ENCODE data around the gene KAT6B.
"Not testable (repeated sequence)": the region's sequence is repeated elsewhere in the genome, so short reads cannot be mapped to it uniquely, and the experiment has no call there.

Gene KAT6B

GRCh38 chr10:74826142-74827044 is at the start of gene KAT6B:
Gene KAT6B (plus strand): TSS chr10:74826600. CDS start chr10:74842858, 16,258 bp downstream.
- DNase-seq = peak; percentile 100

DNA sequence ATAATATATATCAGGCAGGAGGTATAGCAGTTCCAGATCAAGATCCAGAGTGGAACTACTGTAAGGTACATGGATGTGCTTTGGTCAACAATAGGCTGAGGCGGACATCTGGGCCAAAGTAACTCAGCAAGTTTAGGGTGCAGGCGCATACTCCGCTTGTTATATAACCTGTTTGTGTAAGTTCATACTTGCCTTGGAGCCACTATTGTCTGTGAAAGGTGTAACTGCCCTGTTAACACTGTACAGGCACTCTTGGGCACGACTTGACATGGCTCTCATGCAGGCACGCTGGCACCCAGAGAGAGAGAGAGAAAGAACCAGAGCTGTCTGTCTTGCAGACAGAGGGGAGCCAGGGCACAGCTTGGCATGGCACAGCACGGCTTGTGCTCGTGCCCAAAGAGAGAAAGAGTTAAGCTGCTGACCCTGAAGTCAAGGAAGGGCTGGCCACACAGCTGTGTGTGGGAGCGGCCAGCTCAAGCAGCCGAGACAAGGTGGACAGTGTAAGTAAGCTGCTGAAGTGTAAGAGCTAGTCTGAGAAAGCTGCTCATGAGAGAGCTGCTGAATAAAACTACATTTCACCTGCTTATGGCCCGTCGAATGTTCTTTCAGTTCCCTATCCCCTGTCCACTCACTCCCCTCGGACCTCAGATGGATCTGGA is 47.8 kb upstream of the KAT6B start:
- DNase-seq = no peak

DNA sequence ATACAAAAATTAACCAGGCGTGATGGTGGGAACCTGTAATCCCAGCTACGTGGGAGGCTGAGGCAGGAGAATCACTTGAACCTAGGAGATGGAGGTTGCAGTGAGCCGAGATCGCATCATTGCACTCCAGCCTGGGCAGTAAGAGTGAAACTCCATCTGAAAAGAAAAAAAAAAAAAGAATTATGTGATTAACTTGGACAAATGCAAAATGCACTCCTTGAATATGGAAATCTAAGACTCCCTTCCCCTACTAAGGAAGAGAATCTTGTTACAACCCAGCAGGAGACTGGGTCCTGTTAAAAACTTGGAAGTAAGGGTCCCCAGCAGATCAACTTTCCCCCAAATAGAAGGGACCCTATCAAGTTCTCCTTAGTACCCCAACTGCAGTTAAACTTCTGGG is 44.5 kb upstream of the KAT6B start:
- DNase-seq = not testable (repeated sequence)

DNA sequence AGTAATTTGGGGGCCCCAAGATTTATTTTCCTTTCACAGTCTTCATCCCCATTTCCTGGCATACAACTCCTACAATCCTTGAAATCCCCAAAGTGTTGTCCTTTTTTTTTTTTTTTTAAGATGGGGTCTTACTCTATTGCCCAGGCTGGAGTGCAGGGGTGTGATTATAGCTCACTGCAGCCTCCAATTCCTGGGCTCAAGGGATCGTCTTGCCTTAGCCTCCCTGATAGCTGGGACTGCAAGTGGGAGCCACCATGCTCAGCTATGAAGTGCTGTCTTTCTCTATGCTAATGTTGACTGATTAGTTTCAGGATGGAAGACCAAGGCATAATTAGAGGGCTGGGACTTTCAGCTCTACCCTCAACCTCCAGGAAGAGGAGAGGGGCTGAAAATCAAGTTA is 41.9 kb upstream of the KAT6B start:
- DNase-seq = no peak

GRCh38 chr10:74786126-74786525 is 40.3 kb upstream of the KAT6B start:
- DNase-seq = no peak

GRCh38 chr10:74787457-74787856 is 38.9 kb upstream of the KAT6B start:
- DNase-seq = no peak

DNA sequence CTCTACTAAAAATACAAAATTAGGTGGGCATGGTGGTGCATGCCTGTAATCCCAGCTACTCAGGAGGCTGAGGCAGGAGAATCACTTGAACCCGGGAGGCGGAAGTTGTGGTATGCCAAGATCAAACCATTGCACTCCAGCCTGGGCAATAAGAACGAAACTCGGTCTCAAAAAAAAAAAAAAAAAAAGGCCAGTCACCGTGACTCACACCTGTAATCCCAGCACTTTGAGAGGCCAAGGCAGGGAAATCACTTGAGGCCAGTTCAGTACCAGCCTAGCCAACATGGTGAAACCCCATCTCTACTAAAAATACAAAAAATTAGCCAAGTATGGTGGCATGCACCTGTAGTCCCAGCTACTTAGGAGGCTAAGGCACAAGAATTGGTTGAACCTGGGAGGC is 34.4 kb upstream of the KAT6B start:
- not testable (repeated sequence) for DNase-seq

DNA sequence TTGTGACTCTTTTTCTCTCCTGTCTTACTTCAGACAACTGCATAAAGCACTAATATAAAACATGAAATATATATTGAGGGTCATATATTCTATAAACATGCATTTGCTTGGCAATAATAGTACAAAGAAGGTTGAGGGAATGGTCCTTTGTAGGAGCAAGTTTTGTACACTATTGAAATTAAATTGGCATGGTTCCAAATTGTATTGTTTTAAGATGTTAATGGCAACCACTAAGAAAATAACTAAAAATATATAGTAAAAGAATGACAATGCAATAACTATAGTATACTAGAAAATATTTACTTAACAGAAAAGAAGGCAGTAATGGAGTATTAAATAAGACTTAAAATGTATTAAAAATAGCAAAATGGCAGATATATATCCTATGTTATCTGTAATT is 33.7 kb upstream of the KAT6B start:
- no peak for DNase-seq

DNA sequence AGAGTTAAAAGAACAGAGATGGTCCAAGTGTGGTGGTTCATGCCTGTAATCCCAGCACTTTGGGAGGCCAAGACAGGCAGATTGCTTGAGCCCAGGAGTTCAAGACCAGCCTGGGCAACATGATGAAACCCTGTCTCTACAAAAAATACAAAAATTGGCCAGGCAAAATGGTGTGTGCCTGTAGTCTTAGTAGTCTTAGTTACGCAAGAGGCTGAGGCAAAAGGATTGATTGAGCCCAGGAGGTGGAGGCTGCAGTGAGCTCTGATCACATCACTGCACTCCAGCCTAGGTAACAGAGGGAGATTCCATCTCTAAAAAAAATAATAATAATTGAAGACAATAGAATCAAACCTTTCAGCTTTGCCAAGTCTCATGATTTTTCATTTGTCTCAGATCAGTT is 33.2 kb upstream of the KAT6B start:
- DNase-seq = not testable (repeated sequence)

GRCh38 chr10:74794531-74794930 is 31.9 kb upstream of the KAT6B start:
- no peak for DNase-seq

- DNase-seq = no peak
Measured at GRCh38 chr10:74797550-74797949, 28.9 kb upstream of the KAT6B start.

DNA sequence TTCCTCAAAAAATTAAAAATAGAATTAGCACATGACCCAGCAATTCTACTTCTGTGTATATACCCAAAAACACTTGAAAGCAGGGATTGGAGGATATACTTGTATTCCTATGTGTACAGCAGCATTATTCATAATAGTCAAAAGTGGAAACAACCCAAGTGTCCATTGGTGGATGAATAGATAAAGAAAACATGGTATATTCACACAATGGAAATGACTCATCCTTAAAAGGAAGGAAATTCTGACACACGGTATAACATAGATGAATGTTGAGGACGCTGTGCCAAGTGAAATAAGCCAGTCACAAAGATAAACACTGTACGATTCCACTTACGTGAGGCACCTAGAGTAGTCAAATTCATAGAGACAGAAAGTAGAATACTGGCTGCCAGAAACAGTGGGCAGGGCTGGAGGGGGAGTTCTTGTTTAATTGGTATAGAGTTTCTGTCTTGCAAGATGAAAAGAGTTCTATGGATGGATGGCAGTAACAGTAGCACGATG is 26.6 kb upstream of the KAT6B start:
- DNase-seq = peak; percentile 31

GRCh38 chr10:74801447-74801846 is 25.0 kb upstream of the KAT6B start:
- DNase-seq = no peak

DNA sequence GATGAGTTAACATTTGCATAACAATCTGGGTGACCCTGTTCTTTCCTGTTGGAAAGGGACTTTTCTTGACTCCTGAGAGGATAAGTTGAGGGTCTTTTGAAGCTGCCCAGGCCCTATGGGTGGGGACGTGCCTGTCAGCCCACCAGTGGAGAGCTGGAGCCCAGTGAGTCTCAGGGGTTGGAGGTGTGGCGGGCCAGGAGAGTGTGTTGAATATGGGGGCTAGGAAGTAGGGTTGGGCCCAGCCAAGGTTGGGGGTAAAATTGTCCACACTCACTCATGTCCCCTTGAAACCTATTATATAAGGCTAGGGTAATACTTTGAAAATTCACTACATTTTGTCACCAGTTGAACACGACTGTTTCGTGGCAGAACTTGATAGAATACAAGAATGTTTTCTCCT is 17.9 kb upstream of the KAT6B start:
- no peak for DNase-seq

GRCh38 chr10:74810087-74810486 is 16.3 kb upstream of the KAT6B start:
- no peak for DNase-seq

GRCh38 chr10:74813381-74814259 is 12.8 kb upstream of the KAT6B start:
- DNase-seq = no peak

DNA sequence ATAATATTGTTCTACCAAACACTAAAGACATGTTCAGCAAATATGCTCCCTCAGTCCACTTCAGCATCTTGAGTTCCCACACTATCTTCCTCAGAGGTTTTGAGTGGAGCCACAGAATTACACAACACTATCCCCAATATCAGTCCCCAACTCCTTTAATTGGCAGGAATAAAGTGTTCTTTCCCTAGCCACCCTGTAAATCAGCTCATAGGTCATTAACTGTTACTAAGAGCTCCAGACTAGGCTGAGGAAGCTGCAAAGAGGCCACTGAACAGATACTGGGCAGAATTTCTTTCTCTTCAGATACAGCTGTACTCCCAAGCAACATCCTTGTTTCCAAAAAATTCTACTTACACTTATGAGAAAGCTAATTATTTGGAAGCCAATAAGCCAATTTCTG is 11.6 kb upstream of the KAT6B start:
- DNase-seq = no peak

DNA sequence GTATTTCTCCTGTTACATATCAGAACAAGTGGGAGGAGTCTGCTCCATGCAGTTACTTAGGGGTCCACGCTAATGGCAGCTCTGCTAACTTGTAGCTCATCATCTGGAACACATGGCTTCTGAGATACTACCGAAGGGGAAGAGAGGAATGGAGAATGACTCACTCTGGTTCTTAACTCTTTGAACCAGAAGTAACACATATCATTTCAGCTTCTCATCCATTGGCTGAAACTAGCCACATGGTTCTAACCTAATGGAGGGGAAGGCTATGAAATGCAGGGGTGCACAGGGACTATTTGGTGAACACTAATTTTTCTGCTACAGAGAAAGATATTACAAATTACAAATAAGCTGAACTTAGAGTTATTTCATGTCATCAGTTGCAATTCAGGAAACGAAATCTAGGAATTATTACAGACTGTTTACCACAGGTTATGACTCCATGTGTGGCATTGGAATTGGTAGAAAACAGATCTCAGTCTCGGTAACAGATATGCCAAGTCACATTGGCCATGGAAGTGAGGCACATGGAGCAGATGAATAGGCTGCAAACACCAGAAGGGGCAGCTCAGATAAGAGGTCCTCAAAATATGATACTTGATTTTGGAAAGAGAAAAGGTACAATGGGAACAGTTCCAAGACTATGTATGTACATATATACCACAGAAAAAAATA is 9.4 kb upstream of the KAT6B start:
- no peak for DNase-seq

- no peak for DNase-seq
Measured at GRCh38 chr10:74821501-74821900, 4.9 kb upstream of the KAT6B start.

DNA sequence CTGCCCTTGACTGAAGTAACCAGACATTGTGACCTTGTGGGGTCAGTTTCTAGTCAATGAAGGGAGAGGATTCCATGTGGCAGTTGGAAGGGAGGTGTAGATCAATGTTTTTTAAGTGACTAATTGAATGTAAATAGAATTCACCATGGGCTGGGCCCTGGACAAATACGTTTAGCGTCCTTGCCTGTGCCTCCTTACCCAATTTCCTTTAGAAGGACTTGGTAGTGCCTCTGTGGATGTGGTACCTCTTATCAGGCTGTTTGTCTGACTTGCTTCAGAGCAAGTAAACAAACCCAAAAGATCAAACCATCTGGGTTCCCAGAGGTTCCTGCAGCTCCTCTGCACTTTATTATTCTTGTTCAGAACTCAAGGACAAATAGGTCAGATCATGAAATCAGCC is 4.3 kb upstream of the KAT6B start:
- no peak for DNase-seq

DNA sequence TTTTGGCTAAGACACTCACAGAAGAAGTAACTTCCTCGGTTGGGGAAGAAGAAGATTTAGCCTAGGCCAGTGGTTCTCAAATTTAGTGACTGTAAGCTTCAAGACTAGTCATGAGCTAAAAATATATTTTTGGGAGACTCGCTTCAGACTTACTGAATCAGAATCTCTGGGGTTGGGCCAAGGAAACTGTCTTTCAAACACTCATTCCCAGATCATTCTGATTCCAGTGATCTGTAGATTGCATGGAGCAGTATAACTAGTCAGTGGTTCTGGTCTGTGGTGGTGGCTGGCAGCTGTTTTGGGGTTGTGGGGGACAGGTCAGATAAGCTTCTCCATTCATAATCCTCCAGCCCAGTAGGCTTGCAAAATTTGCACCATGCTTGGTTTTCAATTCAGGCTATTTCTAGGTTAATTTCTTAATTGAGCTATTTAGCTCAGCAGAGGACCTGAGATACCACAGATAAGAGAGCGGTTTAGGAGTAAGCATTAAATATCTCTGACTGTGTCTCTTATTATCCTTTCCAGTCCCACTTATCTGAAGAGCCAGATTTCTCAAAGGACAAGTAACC is 3.8 kb upstream of the KAT6B start:
- DNase-seq = no peak

GRCh38 chr10:74823791-74824183 is 2.6 kb upstream of the KAT6B start:
- no peak for DNase-seq

Data from activated naive CD4-positive, alpha-beta T cell treated with Interleukin-2 at 50 U/mL for 16 hours (primary cell).